ENCODE measurements around the gene ATG4D.

DNA sequence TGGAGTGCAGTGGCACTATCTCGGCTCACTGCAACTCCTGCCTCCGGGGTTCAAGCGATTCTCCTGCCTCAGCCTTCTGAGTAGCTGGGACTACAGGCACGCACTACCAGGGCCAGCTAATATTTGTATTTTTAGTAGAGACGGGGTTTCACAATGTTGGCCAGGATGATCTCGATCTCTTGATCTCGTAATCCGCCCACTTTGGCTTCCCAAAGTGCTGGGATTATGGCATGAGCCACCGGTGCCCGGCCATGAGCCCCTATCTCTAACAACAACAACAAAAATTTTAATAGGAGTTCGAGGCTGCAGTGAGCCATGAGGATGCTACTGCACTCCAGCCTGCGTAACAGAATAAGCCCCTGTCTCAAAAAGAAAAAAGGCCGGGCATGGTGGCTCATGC lies 38.4 kb downstream of the ATG4D start:
- no peak for TF ChIP-seq CTCF (IDR thresholded peaks at IDR 0.05)
- no peak for TF ChIP-seq POLR2AphosphoS5 (IDR thresholded peaks at IDR 0.05)

Data from gastroesophageal sphincter (tissue), 3 donors.